GM18508 (cell line): ENCODE data around the gene TFAP2A.
A peak's percentile ranks its signal among the peaks of the same experiment; 100 is the strongest.

ENCODE experiments used
- ATAC-seq: cut with Tn5 transposase; IDR thresholded peaks from one replicate; pipeline ENCODE4 v1.9.1; 2021; ENCODE audit warnings: moderate number of reproducible peaks; ENCODE audit not compliant: insufficient read depth, unreplicated experiment

TFAP2A gene

DNA sequence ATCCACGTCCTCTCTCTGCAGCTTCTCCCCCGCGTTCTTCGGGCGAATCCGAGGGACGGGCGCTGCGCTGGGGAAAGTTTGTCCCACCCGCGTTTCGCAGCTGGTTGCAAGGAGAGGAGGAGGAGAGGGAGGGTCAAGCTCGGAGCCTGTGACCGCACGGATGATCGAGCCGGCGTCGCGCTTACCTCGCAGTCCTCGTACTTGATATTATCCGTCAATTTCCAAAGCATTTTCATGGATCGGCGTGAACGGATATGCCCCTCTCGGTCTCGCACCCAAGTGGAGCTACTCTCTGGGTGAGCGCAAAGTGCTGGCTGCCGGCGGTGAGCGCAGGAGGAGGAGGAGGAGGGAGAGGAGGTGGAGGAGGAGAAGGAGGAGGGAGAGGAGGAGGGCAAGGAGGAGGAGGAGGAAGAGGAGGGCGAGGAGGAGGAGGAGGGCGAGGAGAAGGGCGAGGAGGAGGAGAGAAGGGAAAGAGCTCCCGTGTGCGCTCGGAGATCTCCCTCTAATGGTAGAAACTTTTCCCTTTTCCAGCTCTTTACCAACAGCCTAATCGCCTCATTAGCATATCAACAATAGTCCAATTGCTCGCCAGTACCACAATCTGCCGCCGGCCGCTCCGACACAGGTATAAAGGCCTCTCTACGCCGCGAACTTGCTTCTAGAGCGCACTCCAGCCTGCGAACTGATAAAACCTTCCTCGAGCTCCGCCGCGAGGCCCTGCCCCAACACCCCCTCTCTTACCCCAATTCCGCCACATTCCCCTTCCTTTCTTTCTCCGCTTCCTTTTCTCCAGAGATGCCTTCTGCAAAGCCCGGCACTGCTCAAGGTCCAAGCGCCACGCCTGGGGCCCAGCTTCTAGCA is at the start of gene TFAP2A:
Gene TFAP2A (minus strand): TSS at position 319 of the 861 bp plus-strand sequence. CDS start 83 bp downstream, at position 236.
- ATAC-seq, result no peak

DNA sequence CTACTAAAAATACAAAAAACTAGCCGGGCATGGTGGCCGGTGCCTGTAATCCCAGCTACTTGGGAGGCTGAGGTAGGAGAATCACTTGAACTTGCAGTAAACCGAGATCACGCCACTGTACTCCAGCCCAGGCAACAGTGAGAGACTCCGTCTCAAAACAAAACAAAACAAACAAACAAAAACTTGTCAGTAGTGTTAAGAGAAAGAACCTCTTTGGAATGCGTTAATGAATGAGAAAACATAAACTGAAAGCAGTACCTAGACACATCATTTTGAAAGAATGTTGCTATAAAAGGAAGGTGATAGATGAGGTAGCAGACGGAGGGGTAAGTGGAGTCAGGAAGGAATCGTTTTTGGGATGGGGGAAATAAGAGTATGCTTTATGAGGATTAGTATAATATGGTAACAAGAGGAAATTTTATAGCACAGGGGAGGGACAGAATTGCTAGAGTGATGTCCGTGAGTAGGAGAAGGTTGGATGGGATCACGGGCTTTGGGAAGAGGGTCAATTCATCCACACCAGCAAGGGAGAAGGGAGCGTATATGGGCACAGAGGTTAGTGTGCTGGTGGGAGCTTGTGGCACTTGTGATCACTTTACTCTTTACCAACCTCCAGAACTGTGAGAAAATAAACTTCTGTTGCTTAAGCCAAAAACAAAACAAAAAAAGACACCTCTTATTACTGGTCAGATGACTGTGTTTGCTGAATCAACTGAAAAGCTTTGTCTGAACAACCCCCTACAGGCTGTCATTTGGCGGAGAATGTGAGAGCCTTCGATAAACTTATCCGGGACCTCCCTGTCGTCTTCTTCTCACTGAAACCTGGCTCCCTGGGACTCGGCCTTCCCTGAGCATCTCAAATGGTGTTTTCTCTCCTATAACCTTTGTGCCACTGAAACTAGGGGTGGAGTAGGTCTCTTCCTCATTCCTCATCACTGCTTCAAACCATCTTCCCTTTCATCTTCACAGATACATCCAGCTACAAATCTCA is 48.9 kb upstream of the TFAP2A start:
- ATAC-seq, result no peak

DNA sequence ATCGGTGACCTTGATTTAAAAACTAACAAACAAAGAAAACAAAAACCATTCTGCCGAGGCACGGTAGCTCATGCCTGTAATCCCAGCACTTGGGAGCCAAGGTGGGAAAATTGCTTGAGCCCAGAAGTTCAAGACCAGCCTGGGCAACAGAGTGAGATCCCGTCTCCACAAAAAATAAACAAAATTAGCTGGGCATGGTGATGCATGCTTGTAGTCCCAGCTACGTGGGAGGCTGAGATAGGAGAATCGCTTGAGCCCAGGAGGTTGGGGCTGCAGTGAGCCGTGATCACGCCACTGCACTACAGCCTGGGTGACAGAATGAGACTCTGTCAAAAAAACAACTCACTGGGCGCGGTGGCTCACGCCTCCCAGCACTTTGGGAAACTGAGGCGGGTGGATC is 48.2 kb upstream of the TFAP2A start:
- ATAC-seq, result no peak

DNA sequence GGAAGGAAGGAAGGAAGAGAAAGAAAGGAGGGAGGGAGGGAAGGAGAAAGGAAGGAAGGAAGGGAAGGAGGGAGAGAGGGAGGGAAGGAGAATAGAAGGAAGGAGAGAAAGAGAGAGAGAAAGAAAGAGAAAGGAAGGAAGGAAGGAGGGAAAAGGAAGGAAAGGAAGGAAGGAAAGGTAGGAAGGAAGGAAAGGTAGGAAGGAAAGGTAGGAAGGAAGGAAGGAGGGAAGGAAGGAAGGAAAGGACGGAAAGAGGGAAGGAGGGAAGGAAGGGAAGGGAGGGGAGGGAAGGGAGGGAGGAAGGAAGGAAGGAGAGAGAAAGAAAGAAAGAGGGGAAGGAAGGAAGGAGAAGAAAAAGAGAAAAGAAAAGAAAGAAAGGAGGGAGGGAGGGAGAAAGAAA is 47.0 kb upstream of the TFAP2A start:
- ATAC-seq, result no peak

DNA sequence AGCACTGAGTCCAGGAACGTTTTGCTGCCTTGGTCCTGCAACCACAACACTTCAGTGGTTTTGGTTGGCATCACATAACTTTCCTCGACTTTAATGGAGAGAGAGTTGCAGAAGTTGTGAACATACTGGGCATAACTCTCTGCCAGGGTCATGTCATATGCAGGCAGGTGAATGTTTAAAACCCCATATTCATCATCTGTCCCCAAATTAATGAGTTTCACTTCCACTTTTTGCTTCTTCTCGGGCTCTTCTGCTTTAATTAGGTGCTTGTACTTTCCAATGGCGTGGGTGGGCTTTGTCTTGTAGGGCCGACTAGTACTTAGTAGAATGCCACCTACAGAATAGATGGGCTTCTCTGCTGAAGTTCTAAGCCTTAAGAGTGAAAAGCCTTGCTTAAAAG is 45.2 kb upstream of the TFAP2A start:
- ATAC-seq, result peak; percentile 97

DNA sequence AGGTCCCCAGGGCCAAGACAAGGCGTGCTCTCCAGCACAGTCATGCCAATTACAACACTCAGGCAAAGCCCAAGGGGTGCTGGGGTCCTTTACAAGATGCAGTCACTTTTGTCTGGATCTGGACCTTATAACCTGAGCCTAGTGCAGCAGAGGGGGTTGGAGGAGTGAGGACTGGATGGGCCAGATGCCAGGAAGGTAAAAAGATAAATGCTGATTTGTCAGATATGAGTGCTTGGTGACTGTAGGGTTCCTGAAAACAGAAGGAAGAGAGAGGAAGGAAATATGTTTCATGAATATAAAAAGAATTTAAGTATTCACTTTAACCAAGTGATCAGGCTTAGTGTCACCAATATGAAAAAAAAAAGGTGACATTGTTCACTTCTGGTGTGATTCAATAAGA is 43.4 kb upstream of the TFAP2A start:
- ATAC-seq, result no peak

DNA sequence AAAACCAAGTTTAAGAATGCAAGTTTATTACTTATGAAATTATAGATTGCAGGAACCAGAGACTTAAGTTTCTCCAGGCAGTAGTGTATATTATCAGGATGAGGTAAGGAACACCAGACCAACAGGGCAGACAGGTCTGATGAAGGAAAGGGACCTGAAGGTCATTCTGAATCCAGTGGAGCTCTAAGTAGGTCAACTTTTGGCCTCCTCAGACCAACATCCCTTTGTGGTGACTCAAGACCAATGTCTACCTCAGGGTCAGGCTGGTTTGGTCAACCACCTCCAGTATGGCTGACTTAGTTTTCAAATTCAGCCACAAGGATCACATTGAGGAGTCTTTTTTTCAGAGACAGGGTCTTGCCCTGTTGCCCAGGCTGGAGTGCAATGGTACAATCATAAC is 38.7 kb upstream of the TFAP2A start:
- ATAC-seq, result no peak

DNA sequence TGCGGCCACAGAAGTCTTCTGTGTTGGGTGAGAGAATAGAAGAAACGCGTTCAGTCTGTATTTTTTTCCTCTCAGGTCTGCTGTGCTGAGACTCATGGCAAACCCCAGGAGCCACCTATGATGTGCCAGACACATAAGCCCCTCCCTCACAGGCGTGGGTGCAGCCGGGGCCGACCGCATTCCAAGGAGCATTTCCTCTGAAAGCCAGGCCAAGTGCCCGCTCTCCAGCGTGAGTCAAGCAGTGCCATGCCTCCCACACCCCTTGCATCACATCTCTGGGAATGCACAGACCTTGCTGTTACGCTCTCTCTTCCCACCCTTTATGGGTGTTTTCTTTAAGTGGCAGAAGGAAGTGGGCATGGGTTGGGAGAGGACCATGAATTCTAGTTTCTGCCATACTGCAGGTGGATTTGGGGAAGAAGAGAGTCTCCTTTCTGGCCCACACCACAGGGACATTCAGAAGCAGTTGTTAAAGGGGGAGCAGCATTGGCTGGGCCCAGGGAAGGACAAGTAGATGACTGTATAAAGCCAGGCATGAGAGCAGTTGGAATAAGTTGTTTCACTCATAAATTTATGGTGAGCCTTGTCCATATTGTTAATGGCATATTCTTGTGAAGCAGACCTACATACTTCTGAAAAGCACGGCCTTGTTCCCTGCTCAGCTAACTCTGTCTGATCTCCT is 37.1 kb upstream of the TFAP2A start:
- no peak for ATAC-seq

DNA sequence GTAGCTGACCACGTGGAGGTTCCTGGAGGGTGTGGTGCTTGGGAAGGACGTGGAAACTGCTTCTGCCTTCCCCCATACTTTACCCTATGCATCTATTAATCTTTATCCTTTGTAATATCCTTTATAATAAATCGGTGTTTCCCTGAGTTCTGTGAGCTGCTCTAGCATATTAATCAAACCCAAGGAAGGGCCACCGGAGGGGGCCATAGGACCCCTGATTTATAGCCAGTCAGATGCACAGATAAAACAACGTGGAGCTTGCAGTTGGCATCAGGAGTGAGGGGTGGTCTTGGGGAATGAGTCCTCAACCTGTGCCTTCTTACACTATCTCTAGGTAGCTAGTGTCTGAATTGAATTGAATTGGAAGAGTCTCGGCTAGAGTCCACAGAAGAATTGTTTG is 36.5 kb upstream of the TFAP2A start:
- ATAC-seq, result no peak

DNA sequence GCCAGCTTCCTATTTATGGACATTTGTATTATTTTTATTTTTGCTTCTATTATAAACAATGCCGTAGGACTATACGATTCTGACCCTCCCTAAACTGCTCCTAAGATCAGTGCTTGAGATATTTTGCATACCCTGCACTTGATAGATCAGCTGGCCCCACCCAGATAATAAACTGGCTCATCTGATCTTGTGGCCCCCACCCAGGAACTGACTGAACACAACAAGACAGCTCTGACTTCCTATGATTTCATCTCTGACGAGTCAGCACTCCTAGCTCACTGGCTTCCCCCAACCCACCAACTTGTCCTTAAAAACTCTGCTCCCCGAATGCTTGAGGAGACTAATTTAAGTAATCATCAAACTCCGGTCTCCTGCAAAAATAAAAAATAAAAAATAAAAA is 34.9 kb upstream of the TFAP2A start:
- ATAC-seq, result no peak

DNA sequence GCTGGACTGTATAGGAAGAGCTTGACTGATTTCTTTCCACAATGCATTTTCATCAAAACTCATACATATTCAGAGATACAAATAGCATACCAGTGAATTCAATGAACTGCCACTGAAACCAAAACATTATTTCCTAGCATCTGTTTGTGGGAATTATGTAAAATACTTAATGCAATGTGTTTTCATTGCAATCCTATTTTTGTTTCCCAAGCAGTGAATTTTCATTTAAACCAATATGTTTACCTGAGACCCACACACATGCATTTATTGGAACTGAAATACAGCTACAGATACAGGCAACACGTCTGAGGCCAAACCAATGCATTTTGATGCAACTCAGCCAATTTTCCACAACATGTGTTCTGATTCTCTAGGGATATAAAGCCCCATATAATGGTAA is 33.2 kb upstream of the TFAP2A start:
- no peak for ATAC-seq

DNA sequence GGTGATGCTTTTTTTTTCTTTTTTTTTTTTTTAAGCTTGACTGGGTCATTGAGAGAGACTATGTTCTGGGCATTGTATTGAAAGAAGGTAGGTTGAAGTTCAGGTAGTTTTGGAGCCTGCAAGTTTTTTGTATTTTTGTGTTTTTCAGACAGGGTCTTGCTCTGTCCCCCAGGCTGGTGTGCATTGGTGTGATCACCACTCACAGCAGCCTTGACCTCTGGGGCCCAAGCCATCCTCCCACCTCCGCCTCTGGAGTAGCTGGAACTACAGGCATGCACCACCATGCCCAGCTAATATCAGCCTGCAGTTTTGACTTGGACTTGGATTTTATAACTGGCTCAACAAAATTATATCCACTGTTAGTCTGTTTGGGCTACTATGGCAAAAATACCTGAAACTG is 31.7 kb upstream of the TFAP2A start:
- no peak for ATAC-seq

DNA sequence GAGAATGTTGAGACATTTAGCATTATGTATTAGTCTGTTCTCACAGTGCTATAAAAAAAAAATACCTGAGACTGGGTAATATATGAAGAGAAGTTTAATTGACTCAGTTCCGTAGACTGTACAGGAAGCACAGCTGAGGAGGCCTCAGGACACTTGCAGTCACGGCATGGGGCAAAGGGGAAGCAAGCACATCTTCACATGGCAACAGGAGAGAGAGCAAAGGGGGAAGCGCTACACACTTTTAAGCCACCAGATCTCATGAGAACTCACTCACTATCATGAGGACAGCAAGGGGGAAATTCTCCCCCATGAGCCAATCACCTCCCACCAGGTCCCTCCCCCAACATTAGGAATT is 26.8 kb upstream of the TFAP2A start:
- ATAC-seq, result no peak

DNA sequence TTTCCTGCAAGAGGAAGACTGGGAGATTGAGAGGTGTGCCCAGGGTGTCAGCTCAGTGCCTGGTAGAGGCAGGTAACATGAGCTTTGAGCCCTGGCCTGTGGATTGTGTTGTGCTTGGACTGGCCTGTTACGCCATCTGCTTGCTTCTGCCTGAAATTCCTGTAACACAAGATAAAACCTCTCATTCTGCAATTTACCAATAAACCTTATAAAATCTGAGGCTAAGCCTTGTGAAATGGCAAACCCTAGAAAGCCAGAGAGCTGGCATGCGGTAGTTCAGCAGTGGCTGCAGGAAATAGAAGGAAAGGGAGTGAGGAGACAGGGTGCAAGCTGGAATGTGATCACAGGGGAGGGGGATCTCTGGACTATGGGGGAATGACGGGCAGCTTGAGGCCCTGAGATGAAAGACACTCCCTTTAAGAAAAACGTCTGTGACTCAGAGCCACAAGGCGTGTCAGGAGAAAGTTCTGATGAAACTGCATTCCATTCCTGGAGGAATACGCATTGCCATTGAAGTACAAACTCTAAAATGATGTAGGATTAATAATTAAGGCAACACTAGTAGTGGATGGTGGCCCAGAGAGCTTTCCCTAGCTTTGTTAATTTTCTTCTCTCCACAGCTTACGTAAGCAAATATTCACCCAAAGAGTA is 26.3 kb upstream of the TFAP2A start:
- ATAC-seq, result no peak

DNA sequence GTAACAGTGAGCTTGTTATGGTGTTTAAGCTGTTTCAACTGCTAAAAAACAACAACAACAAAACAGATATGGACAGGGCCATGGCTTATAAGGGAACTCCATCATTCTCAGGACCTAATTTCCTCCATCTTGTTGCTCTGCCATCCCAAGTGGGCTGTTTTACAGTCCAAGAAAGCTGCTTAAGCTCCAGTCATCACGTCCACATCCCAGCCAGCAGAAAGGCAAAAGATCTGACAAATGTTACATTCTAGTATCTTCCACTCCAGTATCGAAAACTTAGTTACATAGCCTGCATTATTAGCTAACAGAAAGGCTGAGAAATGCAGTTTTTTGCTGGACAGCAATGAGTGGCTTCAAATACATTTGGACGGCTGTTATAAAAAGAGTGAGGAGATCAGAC is 23.0 kb upstream of the TFAP2A start:
- no peak for ATAC-seq

DNA sequence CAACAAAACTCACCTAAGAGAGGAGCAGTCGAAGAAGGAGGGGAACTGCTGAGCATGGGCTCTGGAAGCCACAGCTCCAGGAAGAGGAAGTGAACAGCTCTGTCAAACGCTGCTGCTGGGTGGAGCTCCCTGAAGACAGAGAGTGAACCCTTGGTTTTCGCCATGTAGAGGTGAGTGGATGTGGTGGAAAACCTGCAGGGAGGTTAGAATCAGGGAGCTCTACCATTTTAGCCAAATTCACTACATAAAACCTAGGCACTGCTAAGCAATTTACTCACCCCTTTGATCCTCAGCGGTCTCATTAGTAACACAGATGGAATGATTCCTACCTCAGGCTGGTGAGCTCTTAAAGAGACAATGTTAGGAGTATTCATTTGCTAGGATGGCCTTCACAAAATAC is 19.4 kb upstream of the TFAP2A start:
- ATAC-seq, result no peak

DNA sequence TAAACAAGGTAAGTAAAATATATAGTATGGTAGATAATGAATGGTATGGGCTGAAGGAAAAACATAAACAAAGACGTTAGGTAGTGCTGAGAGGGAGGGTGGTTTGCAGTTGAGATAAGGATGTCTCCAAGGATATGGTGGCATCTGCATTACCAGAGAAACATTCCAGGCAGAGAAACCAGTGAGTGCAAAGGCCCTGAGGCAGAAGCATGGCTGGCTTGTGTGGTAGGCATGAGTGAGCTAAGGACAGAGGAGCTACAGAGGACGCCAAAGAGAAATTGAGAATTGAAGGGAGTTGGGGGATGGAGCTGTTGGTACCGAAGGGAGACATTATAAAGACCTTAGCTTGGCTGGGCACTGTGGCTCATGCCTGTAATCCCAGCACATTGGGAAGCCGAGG is 18.4 kb upstream of the TFAP2A start:
- ATAC-seq, result no peak

DNA sequence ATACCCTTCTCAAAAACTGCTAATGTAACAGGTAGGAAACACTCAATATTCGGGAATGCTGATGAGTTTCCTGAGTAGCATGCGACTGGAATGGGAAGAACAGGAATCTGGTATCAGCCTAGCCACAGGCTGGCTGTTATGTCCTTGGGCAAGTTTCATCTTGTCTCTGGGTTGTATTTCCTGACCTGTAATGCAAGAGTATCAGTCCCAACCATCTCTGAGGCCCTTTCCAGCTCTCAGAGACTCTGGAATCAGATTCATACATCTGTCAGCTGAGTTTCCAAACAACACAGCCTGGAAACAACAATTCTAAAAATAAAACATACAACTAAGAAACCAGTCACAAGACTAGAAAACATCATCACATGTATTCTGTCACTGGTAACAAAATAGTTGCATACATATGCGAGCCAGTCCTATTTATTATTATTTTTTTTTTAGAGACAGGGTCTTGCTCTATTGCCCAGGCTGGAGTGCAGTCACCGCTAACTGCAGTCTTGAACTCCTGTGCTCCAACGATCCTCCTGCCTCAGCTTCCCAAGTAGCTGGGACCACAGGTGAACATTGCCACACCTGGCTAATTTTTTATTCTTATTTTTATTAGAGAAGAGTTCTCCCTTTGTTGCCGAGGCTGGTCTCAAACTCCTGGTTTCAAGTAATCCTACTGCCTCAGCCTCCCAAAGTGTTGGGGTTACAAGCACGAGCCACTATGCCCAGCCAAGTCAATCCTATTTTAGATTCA is 16.7 kb upstream of the TFAP2A start:
- ATAC-seq, result no peak

DNA sequence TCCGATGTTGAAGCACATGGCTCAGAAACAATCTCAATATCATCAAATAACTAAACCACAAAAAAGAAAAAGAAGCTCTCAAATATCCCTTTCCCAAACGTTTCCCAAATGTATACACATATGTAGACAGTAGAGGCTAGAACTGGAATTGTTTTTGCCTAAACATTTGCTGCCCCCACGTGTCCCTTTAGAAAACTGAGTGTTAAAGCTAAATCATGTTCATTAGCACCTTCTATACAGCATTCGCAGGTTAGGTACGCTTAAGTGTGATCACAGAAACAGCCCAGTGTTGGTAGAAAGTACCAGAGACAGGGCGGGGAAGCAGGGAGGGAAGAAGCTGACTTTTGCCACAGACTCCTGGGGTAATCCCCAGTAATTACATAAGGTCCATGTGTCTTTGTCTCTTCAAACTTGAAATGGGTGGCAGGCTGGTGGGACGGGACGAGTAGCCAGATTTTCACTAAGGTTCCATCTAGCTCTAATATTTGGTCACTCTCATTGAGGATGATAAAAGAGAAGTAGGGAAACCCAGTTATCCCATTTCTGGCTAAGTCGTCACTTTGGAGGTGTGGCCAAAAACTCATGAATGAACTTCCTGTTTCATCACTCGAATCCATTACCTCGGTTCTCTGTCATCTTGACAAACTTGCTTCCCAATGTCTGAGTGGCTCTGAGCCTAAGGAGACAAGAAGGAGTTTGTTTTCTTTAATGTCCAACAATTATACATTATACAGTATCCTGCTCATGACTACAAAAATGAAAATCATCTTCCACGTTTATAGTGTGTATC is 15.0 kb upstream of the TFAP2A start:
- peak; percentile 69 for ATAC-seq
